ENCODE measurements around the gene TCEA3.
A peak's percentile ranks its signal among the peaks of the same experiment; 100 is the strongest.

The TCEA3 gene

GRCh38 chr1:23341931-23342692, 82.4 kb downstream of the TCEA3 start:
- Histone ChIP-seq H3K27ac (replicated peaks) (peak overlapping the region; percentile 95), H3K27me3 (ENCODE audit: insufficient read depth, poor library complexity, severe bottlenecking) (no peaks in the 10 kb centered on the region), H3K4me3 (replicated peaks; ENCODE audit: insufficient read depth, low read length) (peak overlapping the region; percentile 68)
- TF ChIP-seq REST (IDR thresholded peaks at IDR 0.05; ENCODE audit: insufficient replicate concordance, low read depth) = no peak
- TF ChIP-seq GABPA (IDR thresholded peaks at IDR 0.05; ENCODE audit: low read depth) = no peak
- no peak for TF ChIP-seq CTCF (IDR thresholded peaks at IDR 0.05; ENCODE audit: insufficient read depth, low read length)
- no peak for TF ChIP-seq SPI1 (IDR thresholded peaks at IDR 0.05; ENCODE audit: borderline replicate concordance, low read depth)
- TF ChIP-seq POLR2AphosphoS5 (IDR thresholded peaks at IDR 0.05; ENCODE audit: low read depth) = no peak
- DNase-seq (ENCODE audit: low read depth in 1 of 2, low spot score in 1 of 2) = no peak

GRCh38 chr1:23339632-23340031, 84.9 kb downstream of the TCEA3 start:
- no peak overlapping the region for H3K27ac ChIP-seq (replicated peaks)
- TF ChIP-seq POLR2AphosphoS5 (IDR thresholded peaks at IDR 0.05; ENCODE audit: low read depth) (no peak), GABPA (IDR thresholded peaks at IDR 0.05; ENCODE audit: low read depth) (no peak), CTCF (IDR thresholded peaks at IDR 0.05; ENCODE audit: insufficient read depth, low read length) (no peak), SPI1 (IDR thresholded peaks at IDR 0.05; ENCODE audit: borderline replicate concordance, low read depth) (no peak), REST (IDR thresholded peaks at IDR 0.05; ENCODE audit: insufficient replicate concordance, low read depth) (no peak)
- no peak overlapping the region for H3K4me3 ChIP-seq (replicated peaks; ENCODE audit: insufficient read depth, low read length)
- no peak for DNase-seq (ENCODE audit: low read depth in 1 of 2, low spot score in 1 of 2)
- no peaks in the 10 kb centered on the region for H3K27me3 ChIP-seq (ENCODE audit: insufficient read depth, poor library complexity, severe bottlenecking)

GRCh38 chr1:23337869-23338268, 86.7 kb downstream of the TCEA3 start:
- Histone ChIP-seq H3K27me3 (ENCODE audit: insufficient read depth, poor library complexity, severe bottlenecking) (no peaks in the 10 kb centered on the region), H3K27ac (replicated peaks) (no peak overlapping the region), H3K4me3 (replicated peaks; ENCODE audit: insufficient read depth, low read length) (no peak overlapping the region)
- TF ChIP-seq POLR2AphosphoS5 (IDR thresholded peaks at IDR 0.05; ENCODE audit: low read depth) = no peak
- no peak for TF ChIP-seq CTCF (IDR thresholded peaks at IDR 0.05; ENCODE audit: insufficient read depth, low read length)
- no peak for TF ChIP-seq REST (IDR thresholded peaks at IDR 0.05; ENCODE audit: insufficient replicate concordance, low read depth)
- no peak for TF ChIP-seq GABPA (IDR thresholded peaks at IDR 0.05; ENCODE audit: low read depth)
- TF ChIP-seq SPI1 (IDR thresholded peaks at IDR 0.05; ENCODE audit: borderline replicate concordance, low read depth) = no peak
- no peak for DNase-seq (ENCODE audit: low read depth in 1 of 2, low spot score in 1 of 2)

Measured in HL-60 (cell line).